AG09319 (cell line): ENCODE results near the gene CIZ1.
A peak's percentile ranks its signal among the peaks of the same experiment; 100 is the strongest.

Source experiments
- DNase-seq: peaks from one replicate; pipeline ENCODE4 v3.0.0-alpha.2; 2010; ENCODE audit warnings: low read depth; ENCODE audit errors: extremely low read depth
- CTCF ChIP-seq: IDR thresholded peaks from 2 replicates; pipeline ENCODE4 v1.5.1; 2011; ENCODE audit warnings: low read depth, mild to moderate bottlenecking, inconsistent platforms, low read length, moderate library complexity

CIZ1 gene

GRCh38 chr9:128203707-128204551 lies 12.6 kb upstream of the CIZ1 start:
- no peak for DNase-seq
- TF ChIP-seq CTCF = no peak

GRCh38 chr9:128203024-128203706 lies 11.8 kb upstream of the CIZ1 start, which contains the start of gene DNM1:
Gene DNM1 (plus strand): TSS chr9:128203379. CDS start chr9:128203471, 92 bp downstream.
- no peak for DNase-seq
- TF ChIP-seq CTCF = peak; percentile 31

- TF ChIP-seq CTCF = no peak
- DNase-seq = no peak
Measured at GRCh38 chr9:128202648-128203023, 11.3 kb upstream of the CIZ1 start.

- TF ChIP-seq CTCF = no peak
- no peak for DNase-seq
Measured at GRCh38 chr9:128201441-128202369, 10.3 kb upstream of the CIZ1 start.

- TF ChIP-seq CTCF = no peak
- no peak for DNase-seq
Measured at GRCh38 chr9:128193469-128194096, 2.2 kb upstream of the CIZ1 start.

- TF ChIP-seq CTCF = no peak
- DNase-seq = no peak
Measured at GRCh38 chr9:128192601-128193371, 1.4 kb upstream of the CIZ1 start.
